CD4-positive, alpha-beta T cell treated with Interleukin-10 for 1 hour (primary cell): Measurements from ENCODE around the gene TRAPPC2L.

Experiments used
- DNase-seq: peaks from one replicate; pipeline ENCODE4 v3.0.0-alpha.2; 2020

Gene TRAPPC2L

GRCh38 chr16:88911136-88911945, 54.4 kb downstream of the TRAPPC2L start:
- DNase-seq: no peak

DNA sequence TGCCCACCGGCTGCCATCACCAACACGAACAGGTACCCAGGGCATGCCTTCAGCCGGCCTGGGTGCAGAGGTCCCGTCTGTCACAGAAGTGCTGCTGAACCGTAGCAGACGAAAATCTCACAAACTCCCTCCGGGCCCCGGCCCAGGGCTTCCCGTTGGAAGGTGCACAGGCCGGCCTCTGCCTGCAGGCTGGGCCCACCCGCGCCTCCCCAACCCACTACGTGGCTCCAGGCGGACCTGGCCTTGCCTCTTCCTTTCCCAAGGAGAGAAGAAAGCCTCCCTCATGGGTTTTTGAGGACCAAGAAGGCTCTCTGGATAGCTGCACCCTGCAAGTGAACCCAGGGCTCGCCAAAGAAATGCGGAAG, 55.0 kb downstream of the TRAPPC2L start:
- no peak for DNase-seq
